K562 (cell line): Measurements from ENCODE around the gene SCTR. TPM values are rescaled to one million over a fixed set of nuclear protein-coding genes. Genes with fewer than 3 reads are reported as not detected.
A peak's percentile ranks its signal among the peaks of the same experiment; 100 is the strongest.

ENCODE experiments used
- ATAC-seq: fragments of 200-7000 bp; cut with Tn5 transposase; 3 replicates; pipeline ENCODE4 v1.9.1; 2020; ENCODE audit warnings: moderate library complexity
- BruUV-seq: library from RNA; stranded (reverse); fragments of 400-500 nt; replicated peaks from 2 replicates; lab custom pipeline; 2021; lab: Mats Ljungman, UMichigan
- CTCF ChIA-PET: fragments of 300-600 bp; formaldehyde crosslinking; extraction: SDS; loops from one replicate; lab custom pipeline; 2021; ENCODE audit warnings: low intra/inter-chr PET ratio; lab: Yijun Ruan, JAX
- POLR2A ChIA-PET: fragments of 300-600, 350-650 bp; sonication (Branson Sonifier 250); formaldehyde crosslinking; extraction: SDS; loops from one replicate; lab custom pipeline; 2021; ENCODE audit warnings: antibody characterized with exemption, inconsistent platforms; lab: Yijun Ruan, JAX
- DNase-seq, 4 experiments: peaks; one replicate each; pipeline versions ENCODE4 v3.0.0 to v3.0.0-alpha.2; 2011 to 2018; ENCODE audit warnings: low spot score in 3 of 4, mixed read lengths in 3 of 4; ENCODE audit errors: extremely low read depth in 1 of 4
- FAIRE-seq: peaks from 2 replicates; lab custom pipeline; 2011; peaks lifted over from hg19 to GRCh38; lab: Jason Lieb, UNC
- H2AFZ ChIP-seq: 2 replicates; pipeline ENCODE4 v1.6.0; 2011; ENCODE audit warnings: low read depth, low read length, control low read depth, inconsistent platforms
- H3K27ac ChIP-seq: fragments of 200-600 bp; 3 replicates; pipeline ENCODE4 v1.8.0; 2011; ENCODE audit warnings: low read depth, mild to moderate bottlenecking, control low read depth, inconsistent platforms, low read length, moderate library complexity, mixed read lengths; ENCODE audit errors: extremely low read depth
- H3K27me3 ChIP-seq, 2 experiments: fragments of 300-600 bp in 1 of 2; 2 replicates in 1 of 2; 3 replicates in 1 of 2; pipeline versions ENCODE4 v1.6.0 to v1.8.0; 2011; ENCODE audit warnings: inconsistent platforms in 2 of 2, low read length in 2 of 2, mild to moderate bottlenecking in 1 of 2, mixed read lengths in 1 of 2, moderate library complexity in 1 of 2; ENCODE audit not compliant: control insufficient read depth in 2 of 2, insufficient read depth in 2 of 2
- H3K36me3 ChIP-seq: fragments of 300-600 bp; 3 replicates; pipeline ENCODE4 v1.8.0; 2011; ENCODE audit warnings: mild to moderate bottlenecking, low read length, inconsistent platforms; ENCODE audit not compliant: control insufficient read depth, insufficient read depth
- H3K4me1 ChIP-seq, 2 experiments: fragments of 200-600 bp in 1 of 2; replicated peaks in 1 of 2; 2 replicates in 1 of 2; 3 replicates in 1 of 2; pipeline versions ENCODE4 v1.5.1 to v1.8.0; 2011; ENCODE audit warnings: inconsistent platforms in 2 of 2, low read length in 2 of 2, mild to moderate bottlenecking in 1 of 2, mixed read lengths in 1 of 2, moderate library complexity in 1 of 2; ENCODE audit not compliant: control insufficient read depth in 2 of 2, insufficient read depth in 2 of 2
- H3K4me2 ChIP-seq: 2 replicates; pipeline ENCODE4 v1.6.1; 2011; ENCODE audit warnings: low read length, control low read depth, inconsistent platforms, mixed read lengths; ENCODE audit not compliant: insufficient read depth
- H3K4me3 ChIP-seq: fragments of 200-600 bp; sonication (generic), shearing (Covaris generic); 2 replicates; pipeline ENCODE4 v1.5.1; 2016; ENCODE audit warnings: control low read depth, inconsistent platforms
- H3K79me2 ChIP-seq: fragments of 200-600 bp; 3 replicates; pipeline ENCODE4 v1.8.0; 2011; ENCODE audit warnings: low read length, inconsistent platforms; ENCODE audit not compliant: control insufficient read depth, insufficient read depth
- H3K9ac ChIP-seq, 2 experiments: 2 replicates each; pipeline versions ENCODE4 v1.6.0 to v1.6.1; 2011; ENCODE audit warnings: low read depth in 2 of 2, low read length in 2 of 2, control low read depth in 1 of 2, inconsistent platforms in 1 of 2, mild to moderate bottlenecking in 1 of 2, mixed read lengths in 1 of 2; ENCODE audit not compliant: insufficient read depth in 1 of 2
- H3K9me1 ChIP-seq: one replicate; pipeline ENCODE4 v1.6.0; 2011; ENCODE audit warnings: inconsistent platforms, mild to moderate bottlenecking, low read length, moderate library complexity; ENCODE audit not compliant: control insufficient read depth, insufficient read depth
- H3K9me3 ChIP-seq: replicated peaks from 2 replicates; pipeline ENCODE4 v1.5.1; 2011; ENCODE audit warnings: low read depth, low read length, inconsistent platforms; ENCODE audit not compliant: control insufficient read depth, insufficient read depth
- H4K20me1 ChIP-seq: replicated peaks from 2 replicates; pipeline ENCODE4 v1.6.1; 2011; ENCODE audit warnings: low read length, inconsistent platforms, mixed read lengths; ENCODE audit not compliant: control insufficient read depth, insufficient read depth
- ARID2 ChIP-seq: fragments of 450-650 bp; IDR thresholded peaks from 2 replicates; pipeline ENCODE4 v1.6.1; 2017; ENCODE audit warnings: antibody characterized with exemption, mild to moderate bottlenecking
- CEBPB ChIP-seq: fragments of 450-650 bp; IDR thresholded peaks from 2 replicates; pipeline ENCODE4 v1.6.1; 2016; ENCODE audit warnings: missing genetic modification characterization, missing compliant biosample characterization
- E2F3 ChIP-seq: fragments of 250-450 bp; sonication (Bioruptor Pico); IDR thresholded peaks from 2 replicates; pipeline ENCODE4 v1.4.0; 2020; ENCODE audit warnings: mild to moderate bottlenecking
- KDM2B ChIP-seq: fragments of 250-450 bp; sonication (Bioruptor Pico); IDR thresholded peaks from 2 replicates; pipeline ENCODE4 v1.8.0; 2021; ENCODE audit warnings: mild to moderate bottlenecking, moderate library complexity
- MCM5 ChIP-seq: fragments of 450-650 bp; IDR thresholded peaks from 2 replicates; pipeline ENCODE4 v1.6.1; 2016; ENCODE audit warnings: low read depth
- MTA2 ChIP-seq: fragments of 450-650 bp; IDR thresholded peaks from 2 replicates; pipeline ENCODE4 v1.6.1; 2016; ENCODE audit warnings: low read depth
- SRF ChIP-seq, 2 experiments: fragments of 250-450, 450-650 bp in 1 of 2; sonication (Bioruptor Pico) in 1 of 2; sonication (generic) in 1 of 2; formaldehyde crosslinking; IDR thresholded peaks; 2 replicates each; pipeline versions ENCODE4 v1.5.0 to v1.5.1; 2020 to 2022; ENCODE audit warnings: mild to moderate bottlenecking in 1 of 2, missing genetic modification reagents in 1 of 2
- TSC22D4 ChIP-seq: fragments of 450-650 bp; IDR thresholded peaks from 2 replicates; pipeline ENCODE4 v1.6.1; 2016; ENCODE audit warnings: missing genetic modification characterization, missing biosample characterization, control low read depth
- ZNF263 ChIP-seq: sonication (generic); formaldehyde crosslinking; IDR thresholded peaks from 2 replicates; pipeline ENCODE4 v1.8.0; 2022; ENCODE audit warnings: mild to moderate bottlenecking, missing genetic modification reagents, borderline replicate concordance
- ZNF778 ChIP-seq: fragments of 450-650 bp; formaldehyde crosslinking; IDR thresholded peaks from 2 replicates; pipeline ENCODE4 v1.4.0; 2020; ENCODE audit warnings: mild to moderate bottlenecking, moderate library complexity
- WGBS: fragments of 100-300 bp; shearing (Covaris generic); methylation state at CpG from one replicate; pipeline ENCODE4 v1.1.6; 2016; ENCODE audit warnings: low coverage, mixed read lengths; ENCODE audit not compliant: insufficient coverage; ENCODE audit errors: missing lambda C conversion rate; 5-methylcytosine and 5-hydroxymethylcytosine counted together
- in situ Hi-C: fragments of 300-500 bp; cut with MboI; formaldehyde crosslinking; loops from 4 replicates; pipeline ENCODE4 v1.15.0; 2018; ENCODE audit warnings: inconsistent platforms, mixed read lengths
- intact Hi-C: fragments of 100-400 bp; cut with micrococcal nuclease; formaldehyde crosslinking; loops from 2 replicates; pipeline ENCODE4 v1.14.2; 2022
- polyA plus RNA-seq, 8 experiments: library from polyadenylated mRNA; depleted of rRNA in 4 of 8; stranded (reverse) in 5 of 8; unstranded in 3 of 8; fragments of >200 nt; fragmentation: Nextera tagmentation in 2 of 8; fragmentation: Illumina TruSeq in 1 of 8; extraction: Ambion mirVana in 2 of 8; extraction: Trizol in 1 of 8; gene quantifications; 2 replicates each; pipeline versions ENCODE4 v1.2.1 to v1.2.3, GENCODE V29; 2011 to 2014; ENCODE audit warnings: inconsistent platforms in 1 of 8, missing spikeins in 1 of 8
- total RNA-seq, 7 experiments: library from RNA; depleted of rRNA in 6 of 7; stranded (reverse); fragments of >200 nt in 6 of 7; fragmentation: Illumina TruSeq in 2 of 7; extraction: Trizol in 2 of 7; gene quantifications; 2 replicates each; pipeline versions ENCODE4 v1.2.1 to v1.2.3, GENCODE V29; 2011 to 2021; ENCODE audit warnings: low replicate concordance in 1 of 7
- TF ChIP-seq, protein P1 (sequence below): sonication (generic); formaldehyde crosslinking; IDR thresholded peaks from 2 replicates; pipeline ENCODE4 v1.4.0; 2020; ENCODE audit warnings: mild to moderate bottlenecking, missing genetic modification reagents
- TF ChIP-seq, protein P2 (sequence below): fragments of 250-450 bp; sonication (Bioruptor Pico); IDR thresholded peaks from 2 replicates; pipeline ENCODE4 v1.8.0; 2022; ENCODE audit warnings: inconsistent platforms
- TF ChIP-seq, protein P3 (sequence below): sonication (generic); formaldehyde crosslinking; IDR thresholded peaks from 2 replicates; pipeline ENCODE4 v1.8.1; 2023; ENCODE audit warnings: mild to moderate bottlenecking, missing genetic modification reagents

The SCTR gene
- total and polyA plus RNA-seq, 9 of the 15 experiments (the other 6 are each of a cell fraction or from before 2014, with no cell fraction given) = not detected

DNA sequence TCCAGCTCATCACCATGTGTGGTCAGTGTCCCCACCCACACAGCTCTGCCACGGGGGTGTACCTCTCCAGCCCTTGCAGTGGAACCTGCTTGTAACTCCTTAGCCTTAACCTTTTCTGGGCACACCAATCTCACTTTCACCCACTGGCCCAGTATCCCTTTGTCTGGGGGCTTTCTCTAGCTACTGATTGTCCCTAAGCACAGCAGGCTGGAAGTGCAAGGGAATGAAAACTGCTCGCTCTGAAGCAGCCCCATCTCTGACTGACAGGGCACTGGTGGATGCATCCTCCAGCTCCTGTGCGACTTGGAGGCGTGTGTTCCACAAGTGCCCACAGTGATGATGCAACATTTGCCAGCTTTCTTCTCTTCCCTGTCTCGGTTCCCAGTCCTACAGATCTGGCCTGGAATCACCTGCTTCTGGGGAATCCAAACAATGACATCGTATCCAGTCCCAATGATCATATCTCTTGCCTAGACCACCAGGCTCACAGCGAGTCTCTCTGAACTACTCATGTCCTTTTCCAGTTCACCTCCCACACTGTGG, 33.6 kb downstream of the SCTR start (continued):
- TF ChIP-seq MTA2 (no peak), ZNF778 (CRISPR knock-in tag) (no peak), TSC22D4 (no peak), CEBPB (peak; percentile 38; the same call in 1 of the 2 replicates)

DNA sequence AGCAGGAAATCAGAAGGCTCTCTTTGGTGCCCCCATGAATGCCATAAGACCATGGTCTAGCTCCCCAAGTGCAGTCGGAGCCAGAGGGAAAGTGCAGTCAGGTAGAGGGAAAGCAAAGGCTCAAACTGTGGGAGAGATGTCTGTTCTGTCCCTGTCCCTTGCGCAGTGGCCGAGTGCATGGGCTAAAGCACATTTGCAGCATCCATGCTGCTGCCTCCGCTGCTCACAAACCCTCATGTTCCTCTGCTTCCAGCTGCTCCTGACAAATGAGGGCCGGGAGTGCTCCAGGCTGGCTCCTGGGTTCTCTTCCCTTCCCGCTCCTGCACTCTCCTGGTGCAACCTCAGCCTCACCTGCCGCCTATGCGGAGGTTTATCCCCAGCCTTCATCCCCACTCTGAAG, 34.2 kb downstream of the SCTR start:
- Histone ChIP-seq H2AFZ (no peak overlapping the region), H3K79me2 (no peaks in the 10 kb centered on the region), H3K27me3 (peaks cover 17 to 62% of the 10 kb centered on the region in 2 experiments), H3K4me3 (no peak overlapping the region), H3K9me3 (no peaks in the 10 kb centered on the region), H3K9me1 (peaks cover 5% of the 10 kb centered on the region), H3K4me2 (no peak overlapping the region), H3K9ac (no peak overlapping the region), H4K20me1 (peaks cover 15% of the 10 kb centered on the region; the same call in 1 of the 2 replicates), H3K4me1 (no peaks in the 10 kb centered on the region; a peak in 1 of 5 replicates), H3K36me3 (no peaks in the 10 kb centered on the region), H3K27ac (no peak overlapping the region)
- intact Hi-C loops = no loop called here
- no peak for ATAC-seq
- no peak for DNase-seq
- FAIRE-seq = no peak
- POLR2A ChIA-PET = interaction anchor here (1.5 kb wide), 1 partner anchor 10 kb away, joined by 5 read pairs; no protein-coding TSS in a partner anchor
- TF ChIP-seq ARID2 (no peak), E2F3 (CRISPR knock-in tag) (no peak), ZNF263 (CRISPR knock-in tag) (no peak), MCM5 (no peak), KDM2B (CRISPR knock-in tag) (no peak), SRF (CRISPR knock-in tag; IDR thresholded peaks at IDR 0.05) (no peak)
- TF ChIP-seq, protein P1, sequence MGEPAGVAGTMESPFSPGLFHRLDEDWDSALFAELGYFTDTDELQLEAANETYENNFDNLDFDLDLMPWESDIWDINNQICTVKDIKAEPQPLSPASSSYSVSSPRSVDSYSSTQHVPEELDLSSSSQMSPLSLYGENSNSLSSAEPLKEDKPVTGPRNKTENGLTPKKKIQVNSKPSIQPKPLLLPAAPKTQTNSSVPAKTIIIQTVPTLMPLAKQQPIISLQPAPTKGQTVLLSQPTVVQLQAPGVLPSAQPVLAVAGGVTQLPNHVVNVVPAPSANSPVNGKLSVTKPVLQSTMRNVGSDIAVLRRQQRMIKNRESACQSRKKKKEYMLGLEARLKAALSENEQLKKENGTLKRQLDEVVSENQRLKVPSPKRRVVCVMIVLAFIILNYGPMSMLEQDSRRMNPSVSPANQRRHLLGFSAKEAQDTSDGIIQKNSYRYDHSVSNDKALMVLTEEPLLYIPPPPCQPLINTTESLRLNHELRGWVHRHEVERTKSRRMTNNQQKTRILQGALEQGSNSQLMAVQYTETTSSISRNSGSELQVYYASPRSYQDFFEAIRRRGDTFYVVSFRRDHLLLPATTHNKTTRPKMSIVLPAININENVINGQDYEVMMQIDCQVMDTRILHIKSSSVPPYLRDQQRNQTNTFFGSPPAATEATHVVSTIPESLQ (CRISPR knock-in tag) = no peak
- TF ChIP-seq, protein P2, sequence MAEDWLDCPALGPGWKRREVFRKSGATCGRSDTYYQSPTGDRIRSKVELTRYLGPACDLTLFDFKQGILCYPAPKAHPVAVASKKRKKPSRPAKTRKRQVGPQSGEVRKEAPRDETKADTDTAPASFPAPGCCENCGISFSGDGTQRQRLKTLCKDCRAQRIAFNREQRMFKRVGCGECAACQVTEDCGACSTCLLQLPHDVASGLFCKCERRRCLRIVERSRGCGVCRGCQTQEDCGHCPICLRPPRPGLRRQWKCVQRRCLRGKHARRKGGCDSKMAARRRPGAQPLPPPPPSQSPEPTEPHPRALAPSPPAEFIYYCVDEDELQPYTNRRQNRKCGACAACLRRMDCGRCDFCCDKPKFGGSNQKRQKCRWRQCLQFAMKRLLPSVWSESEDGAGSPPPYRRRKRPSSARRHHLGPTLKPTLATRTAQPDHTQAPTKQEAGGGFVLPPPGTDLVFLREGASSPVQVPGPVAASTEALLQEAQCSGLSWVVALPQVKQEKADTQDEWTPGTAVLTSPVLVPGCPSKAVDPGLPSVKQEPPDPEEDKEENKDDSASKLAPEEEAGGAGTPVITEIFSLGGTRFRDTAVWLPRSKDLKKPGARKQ = no peak
- TF ChIP-seq, protein P3, sequence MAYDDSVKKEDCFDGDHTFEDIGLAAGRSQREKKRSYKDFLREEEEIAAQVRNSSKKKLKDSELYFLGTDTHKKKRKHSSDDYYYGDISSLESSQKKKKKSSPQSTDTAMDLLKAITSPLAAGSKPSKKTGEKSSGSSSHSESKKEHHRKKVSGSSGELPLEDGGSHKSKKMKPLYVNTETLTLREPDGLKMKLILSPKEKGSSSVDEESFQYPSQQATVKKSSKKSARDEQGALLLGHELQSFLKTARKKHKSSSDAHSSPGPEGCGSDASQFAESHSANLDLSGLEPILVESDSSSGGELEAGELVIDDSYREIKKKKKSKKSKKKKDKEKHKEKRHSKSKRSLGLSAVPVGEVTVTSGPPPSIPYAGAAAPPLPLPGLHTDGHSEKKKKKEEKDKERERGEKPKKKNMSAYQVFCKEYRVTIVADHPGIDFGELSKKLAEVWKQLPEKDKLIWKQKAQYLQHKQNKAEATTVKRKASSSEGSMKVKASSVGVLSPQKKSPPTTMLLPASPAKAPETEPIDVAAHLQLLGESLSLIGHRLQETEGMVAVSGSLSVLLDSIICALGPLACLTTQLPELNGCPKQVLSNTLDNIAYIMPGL (CRISPR knock-in tag) = no peak
- CTCF ChIA-PET = no interaction called here
- BruUV-seq = no TSS peak
- WGBS = 0% methylated on average over 8 of the region's 8 CpGs
- in situ Hi-C loops = no loop called here
